Urinary bladder (tissue), 4 donors: ENCODE results near the gene PRKCZ. TPM values are rescaled to one million over a fixed set of nuclear protein-coding genes. Genes with fewer than 3 reads are reported as not detected.
A peak's percentile ranks its signal among the peaks of the same experiment; 100 is the strongest.

Experiments used
- DNase-seq: peaks from one replicate; pipeline ENCODE4 v3.0.0-alpha.2; 2015; ENCODE audit errors: extremely low spot score
- H3K27ac ChIP-seq: one replicate; pipeline ENCODE4 v1.5.1; 2013; ENCODE audit warnings: low read depth, mild to moderate bottlenecking, moderate library complexity
- H3K36me3 ChIP-seq: one replicate; pipeline ENCODE4 v1.6.1; 2013; ENCODE audit warnings: mild to moderate bottlenecking, moderate library complexity; ENCODE audit not compliant: insufficient read depth
- H3K4me1 ChIP-seq: one replicate; pipeline ENCODE4 v1.6.1; 2013; ENCODE audit warnings: mild to moderate bottlenecking, moderate library complexity; ENCODE audit not compliant: insufficient read depth
- H3K4me3 ChIP-seq: one replicate; pipeline ENCODE4 v1.5.1; 2013; ENCODE audit warnings: low read depth, low read length
- WGBS: extraction: QIAGEN DNeasy Blood & Tissue Kit; methylation state at CpG from one replicate; pipeline ENCODE4 v1.1.7; 2013; 5-methylcytosine and 5-hydroxymethylcytosine counted together
- polyA plus RNA-seq: library from polyadenylated mRNA; stranded (reverse); fragments of 200-250 nt; gene quantifications from one replicate; pipeline ENCODE4 v1.2.3, GENCODE V29; 2013
- total RNA-seq: library from RNA; depleted of rRNA; stranded (reverse); fragments of >200 nt; gene quantifications from one replicate; pipeline ENCODE4 v1.2.3, GENCODE V29; 2014
- donor health status: healthy with polysubstance abuse.
- donor health status: healthy.

The PRKCZ gene
- total RNA-seq (6.6 TPM), polyA plus RNA-seq (6.3 TPM)

- Histone ChIP-seq H3K36me3 (no peaks in the 10 kb centered on the region), H3K4me3 (peak within 1 kb of the TSS; percentile 57), H3K27ac (no peak within 1 kb of the TSS), H3K4me1 (no peaks in the 10 kb centered on the region)
- peak; percentile 26 for DNase-seq
- 3% methylated on average over 82 of the region's 83 CpGs for WGBS
These were observed at the start of gene PRKCZ for GRCh38 chr1:2049718-2050431. Gene PRKCZ (plus strand): TSS chr1:2050411. CDS start chr1:2050631, 220 bp downstream.

GRCh38 chr1:2000432-2000831 lies 49.8 kb upstream of the PRKCZ start:
- Histone ChIP-seq H3K4me3 (no peak overlapping the region), H3K36me3 (no peaks in the 10 kb centered on the region), H3K27ac (no peak overlapping the region), H3K4me1 (no peaks in the 10 kb centered on the region)
- 89% methylated on average over 7 of the region's 7 CpGs for WGBS
- no peak for DNase-seq

GRCh38 chr1:2000850-2001249 lies 49.4 kb upstream of the PRKCZ start:
- H3K36me3 ChIP-seq = no peaks in the 10 kb centered on the region
- no peaks in the 10 kb centered on the region for H3K4me1 ChIP-seq
- no peak overlapping the region for H3K27ac ChIP-seq
- no peak for DNase-seq
- WGBS = 85% methylated on average over 9 of the region's 9 CpGs
- H3K4me3 ChIP-seq = no peak overlapping the region

- 67% methylated on average over 13 of the region's 13 CpGs for WGBS
- H3K36me3 ChIP-seq = no peaks in the 10 kb centered on the region
- H3K4me1 ChIP-seq = no peaks in the 10 kb centered on the region
- no peak overlapping the region for H3K4me3 ChIP-seq
- H3K27ac ChIP-seq = no peak overlapping the region
- DNase-seq = peak; percentile 55
These were observed 48.3 kb upstream of the PRKCZ start for GRCh38 chr1:2001773-2002411.

GRCh38 chr1:2003541-2004131 lies 46.6 kb upstream of the PRKCZ start, which contains the start of gene CFAP74:
Gene CFAP74 (minus strand): TSS chr1:2003786. CDS start chr1:1990956, 12,830 bp downstream.
- no peaks in the 10 kb centered on the region for H3K4me1 ChIP-seq
- no peak within 1 kb of the TSS for H3K4me3 ChIP-seq
- DNase-seq = no peak
- no peak within 1 kb of the TSS for H3K27ac ChIP-seq
- no peaks in the 10 kb centered on the region for H3K36me3 ChIP-seq
- 2% methylated on average over 49 of the region's 49 CpGs for WGBS

GRCh38 chr1:2004856-2005255 lies 45.4 kb upstream of the PRKCZ start:
- DNase-seq = no peak
- H3K36me3 ChIP-seq = no peaks in the 10 kb centered on the region
- H3K4me3 ChIP-seq = no peak overlapping the region
- H3K4me1 ChIP-seq = no peaks in the 10 kb centered on the region
- WGBS = 75% methylated on average over 21 of the region's 21 CpGs
- no peak overlapping the region for H3K27ac ChIP-seq

- Histone ChIP-seq H3K36me3 (no peaks in the 10 kb centered on the region), H3K4me3 (no peak overlapping the region), H3K27ac (no peak overlapping the region), H3K4me1 (no peaks in the 10 kb centered on the region)
- no peak for DNase-seq
- 79% methylated on average over 27 of the region's 27 CpGs for WGBS
These were observed 40.8 kb upstream of the PRKCZ start for GRCh38 chr1:2009101-2010053.

- Histone ChIP-seq H3K4me1 (no peaks in the 10 kb centered on the region), H3K4me3 (no peak overlapping the region), H3K36me3 (no peaks in the 10 kb centered on the region), H3K27ac (no peak overlapping the region)
- DNase-seq = no peak
- WGBS = 81% methylated on average over 15 of the region's 15 CpGs
These were observed 36.0 kb upstream of the PRKCZ start for GRCh38 chr1:2014181-2014580.

GRCh38 chr1:2014741-2015735 lies 35.2 kb upstream of the PRKCZ start:
- WGBS = 64% methylated on average over 34 of the region's 34 CpGs
- Histone ChIP-seq H3K4me3 (no peak overlapping the region), H3K36me3 (no peaks in the 10 kb centered on the region)

GRCh38 chr1:2016123-2016522 lies 34.1 kb upstream of the PRKCZ start:
- DNase-seq = no peak
- no peaks in the 10 kb centered on the region for H3K36me3 ChIP-seq
- no peak overlapping the region for H3K4me3 ChIP-seq
- H3K27ac ChIP-seq = no peak overlapping the region
- H3K4me1 ChIP-seq = no peaks in the 10 kb centered on the region
- WGBS = 79% methylated on average over 9 of the region's 9 CpGs

More at GRCh38 chr1:2014741-2015735, 35.2 kb upstream of the PRKCZ start:
- DNase-seq = no peak
- Histone ChIP-seq H3K4me1 (no peaks in the 10 kb centered on the region), H3K27ac (no peak overlapping the region)

GRCh38 chr1:2018217-2019171 lies 31.7 kb upstream of the PRKCZ start:
- Histone ChIP-seq H3K36me3 (no peaks in the 10 kb centered on the region), H3K27ac (no peak overlapping the region), H3K4me1 (no peaks in the 10 kb centered on the region), H3K4me3 (no peak overlapping the region)
- 13% methylated on average over 48 of the region's 48 CpGs for WGBS
- DNase-seq = no peak
